MM.1S (cell line): Measurements from ENCODE around the gene STK32B.
A peak's percentile ranks its signal among the peaks of the same experiment; 100 is the strongest.
"Not testable (repeated sequence)": the region's sequence is repeated elsewhere in the genome, so short reads cannot be mapped to it uniquely, and the experiment has no call there.

Source experiments
- DNase-seq: peaks from one replicate; pipeline ENCODE4 v3.0.0-alpha.2; 2015
- H2AFZ ChIP-seq: fragments of 300-600 bp; sonication (generic); 2 replicates; pipeline ENCODE4 v1.6.0; 2016; ENCODE audit warnings: antibody characterized with exemption, low read length
- H3F3A ChIP-seq: fragments of 300-600 bp; sonication (generic); 2 replicates; pipeline ENCODE4 v1.6.1; 2016; ENCODE audit warnings: mild to moderate bottlenecking, antibody characterized with exemption, low read length, moderate library complexity, mixed read lengths; ENCODE audit not compliant: insufficient read depth
- H3K27ac ChIP-seq: fragments of 300-600 bp; sonication (generic); 2 replicates; pipeline ENCODE4 v1.5.1; 2016; ENCODE audit warnings: mild to moderate bottlenecking, low read length
- H3K27me3 ChIP-seq: fragments of 300-600 bp; sonication (generic); replicated peaks from 2 replicates; pipeline ENCODE4 v1.6.0; 2016; ENCODE audit warnings: low read length; ENCODE audit not compliant: insufficient read depth
- H3K36me3 ChIP-seq: fragments of 300-600 bp; sonication (generic); replicated peaks from 2 replicates; pipeline ENCODE4 v1.6.1; 2016; ENCODE audit warnings: mild to moderate bottlenecking, low read length, mixed read lengths; ENCODE audit not compliant: insufficient read depth
- H3K4me1 ChIP-seq: fragments of 300-600 bp; sonication (generic); 2 replicates; pipeline ENCODE4 v1.6.1; 2016; ENCODE audit warnings: low read length, mixed read lengths
- H3K4me2 ChIP-seq: fragments of 300-600 bp; sonication (generic); 2 replicates; pipeline ENCODE4 v1.6.0; 2016; ENCODE audit warnings: low read depth, low read length
- H3K4me3 ChIP-seq: fragments of 300-600 bp; sonication (generic); 2 replicates; pipeline ENCODE4 v1.5.1; 2016; ENCODE audit warnings: low read length, mixed read lengths
- H3K79me2 ChIP-seq: fragments of 300-600 bp; sonication (generic); 2 replicates; pipeline ENCODE4 v1.6.1; 2016; ENCODE audit warnings: mixed run types, low read length, mixed read lengths
- H3K9ac ChIP-seq: fragments of 300-600 bp; sonication (generic); 2 replicates; pipeline ENCODE4 v1.6.1; 2016; ENCODE audit warnings: low read length, mixed read lengths
- H3K9me2 ChIP-seq: fragments of 300-600 bp; sonication (generic); replicated peaks from 2 replicates; pipeline ENCODE4 v1.6.1; 2016; ENCODE audit warnings: mild to moderate bottlenecking, low read length, mixed read lengths; ENCODE audit not compliant: insufficient read depth
- H3K9me3 ChIP-seq: fragments of 300-600 bp; sonication (generic); replicated peaks from 2 replicates; pipeline ENCODE4 v1.6.1; 2016; ENCODE audit warnings: mild to moderate bottlenecking, low read length, mixed read lengths; ENCODE audit not compliant: insufficient read depth
- H4K20me1 ChIP-seq: fragments of 300-600 bp; sonication (generic); 2 replicates; pipeline ENCODE4 v1.6.1; 2016; ENCODE audit warnings: mild to moderate bottlenecking, low read length, moderate library complexity, mixed read lengths; ENCODE audit not compliant: insufficient read depth
- EZH2 ChIP-seq: fragments of 300-600 bp; sonication (generic); optimal IDR thresholded peaks from 2 replicates; pipeline ENCODE3; 2017; ENCODE audit warnings: low read depth, mild to moderate bottlenecking, antibody characterized with exemption, low read length, mixed read lengths
- EZH2phosphoT487 ChIP-seq: fragments of 300-600 bp; sonication (generic); IDR thresholded peaks from 2 replicates; pipeline ENCODE4 v1.6.1; 2018; ENCODE audit warnings: antibody characterized with exemption, low read length
- TF ChIP-seq, protein P1 (sequence below): fragments of 300-600 bp; sonication (generic); IDR thresholded peaks from 2 replicates; pipeline ENCODE4 v1.5.1; 2016; ENCODE audit warnings: antibody characterized with exemption, low read length, mixed read lengths

Gene STK32B

DNA sequence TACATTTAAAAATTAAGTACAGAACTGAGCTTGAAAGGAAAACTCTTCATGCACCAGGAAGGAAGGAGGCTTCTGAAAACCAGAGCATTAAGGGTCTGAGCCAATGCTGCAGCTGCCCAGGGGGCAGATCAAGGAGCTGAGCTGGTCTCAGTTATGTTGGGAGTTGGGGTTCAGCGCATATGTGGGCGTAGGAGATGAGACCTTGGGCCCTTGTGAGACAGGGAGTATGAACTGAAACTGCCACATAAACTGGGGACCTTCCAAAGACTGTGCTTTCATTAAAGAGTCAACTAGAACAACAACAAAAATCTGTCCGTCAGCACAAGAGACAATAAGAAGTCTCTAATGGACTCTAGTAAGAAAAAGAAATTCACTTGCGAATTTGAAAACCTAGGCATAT, 226.9 kb downstream of the STK32B start:
- Histone ChIP-seq H3K36me3 (no peaks in the 10 kb centered on the region), H3K4me2 (no peak overlapping the region), H4K20me1 (no peaks in the 10 kb centered on the region), H3K9me3 (no peaks in the 10 kb centered on the region), H3K9me2 (no peaks in the 10 kb centered on the region), H3K4me3 (no peak overlapping the region), H3K79me2 (no peaks in the 10 kb centered on the region), H3K4me1 (no peaks in the 10 kb centered on the region), H3K27ac (no peak overlapping the region), H3F3A (no peaks in the 10 kb centered on the region), H2AFZ (no peak overlapping the region), H3K27me3 (no peaks in the 10 kb centered on the region), H3K9ac (no peak overlapping the region)
- no peak for TF ChIP-seq EZH2phosphoT487
- TF ChIP-seq, protein P1, sequence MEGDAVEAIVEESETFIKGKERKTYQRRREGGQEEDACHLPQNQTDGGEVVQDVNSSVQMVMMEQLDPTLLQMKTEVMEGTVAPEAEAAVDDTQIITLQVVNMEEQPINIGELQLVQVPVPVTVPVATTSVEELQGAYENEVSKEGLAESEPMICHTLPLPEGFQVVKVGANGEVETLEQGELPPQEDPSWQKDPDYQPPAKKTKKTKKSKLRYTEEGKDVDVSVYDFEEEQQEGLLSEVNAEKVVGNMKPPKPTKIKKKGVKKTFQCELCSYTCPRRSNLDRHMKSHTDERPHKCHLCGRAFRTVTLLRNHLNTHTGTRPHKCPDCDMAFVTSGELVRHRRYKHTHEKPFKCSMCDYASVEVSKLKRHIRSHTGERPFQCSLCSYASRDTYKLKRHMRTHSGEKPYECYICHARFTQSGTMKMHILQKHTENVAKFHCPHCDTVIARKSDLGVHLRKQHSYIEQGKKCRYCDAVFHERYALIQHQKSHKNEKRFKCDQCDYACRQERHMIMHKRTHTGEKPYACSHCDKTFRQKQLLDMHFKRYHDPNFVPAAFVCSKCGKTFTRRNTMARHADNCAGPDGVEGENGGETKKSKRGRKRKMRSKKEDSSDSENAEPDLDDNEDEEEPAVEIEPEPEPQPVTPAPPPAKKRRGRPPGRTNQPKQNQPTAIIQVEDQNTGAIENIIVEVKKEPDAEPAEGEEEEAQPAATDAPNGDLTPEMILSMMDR: no peak
- DNase-seq: no peak

DNA sequence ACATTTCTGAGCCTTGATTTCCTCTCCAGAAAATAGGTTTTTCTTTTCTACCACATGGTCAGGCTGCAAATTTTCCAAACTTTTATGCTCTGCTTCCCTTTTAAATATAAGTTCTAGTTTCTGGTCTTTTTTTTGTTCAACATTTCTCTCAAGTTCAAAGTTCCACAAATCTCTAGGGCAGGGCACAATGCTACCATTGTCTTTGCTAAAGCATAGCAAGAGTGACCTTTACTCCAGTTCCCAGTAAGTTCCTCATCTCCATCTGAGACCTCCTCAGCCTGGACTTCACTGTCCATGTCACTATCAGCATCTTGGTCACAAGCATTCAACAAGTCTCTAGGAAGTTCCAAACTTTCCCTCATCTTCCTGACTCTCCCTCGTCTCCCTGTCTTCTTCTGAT, 228.8 kb downstream of the STK32B start:
- not testable (repeated sequence) for H3K9ac ChIP-seq, H3K4me3 ChIP-seq, H3K4me2 ChIP-seq, H4K20me1 ChIP-seq, H3K9me3 ChIP-seq, H2AFZ ChIP-seq, H3K27me3 ChIP-seq, H3K36me3 ChIP-seq, H3K4me1 ChIP-seq, DNase-seq, H3K9me2 ChIP-seq, H3K27ac ChIP-seq, H3F3A ChIP-seq, H3K79me2 ChIP-seq

DNA sequence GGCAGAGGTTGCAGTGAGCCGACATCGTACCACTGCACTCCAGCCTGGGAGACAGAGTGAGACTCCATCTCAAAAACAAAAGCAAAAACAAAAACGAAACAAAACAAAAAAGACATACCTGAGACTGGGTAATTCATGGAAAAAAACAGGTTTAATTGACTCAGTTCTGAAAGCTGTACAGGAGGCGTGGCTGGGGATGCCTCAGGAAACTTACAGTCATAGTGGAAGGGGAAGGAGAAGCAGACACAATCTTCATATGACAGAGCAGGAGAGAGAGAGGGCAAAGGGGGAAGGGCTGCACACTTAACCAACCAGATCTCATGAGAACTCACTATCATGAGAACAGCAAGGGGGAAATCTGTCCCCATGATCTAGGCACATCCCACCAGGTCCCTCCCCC, 229.5 kb downstream of the STK32B start:
- H3F3A ChIP-seq: no peaks in the 10 kb centered on the region
- H3K9me2 ChIP-seq: no peaks in the 10 kb centered on the region
- H3K4me2 ChIP-seq: no peak overlapping the region
- H2AFZ ChIP-seq: no peak overlapping the region
- no peak for DNase-seq
- no peak overlapping the region for H3K9ac ChIP-seq
- no peaks in the 10 kb centered on the region for H3K9me3 ChIP-seq
- H3K36me3 ChIP-seq: no peaks in the 10 kb centered on the region
- H3K79me2 ChIP-seq: no peaks in the 10 kb centered on the region
- TF ChIP-seq EZH2phosphoT487 (no peak), EZH2 (no peak)
- TF ChIP-seq, protein P1: no peak
- H3K4me1 ChIP-seq: no peaks in the 10 kb centered on the region
- H3K4me3 ChIP-seq: no peak overlapping the region
- H4K20me1 ChIP-seq: no peaks in the 10 kb centered on the region
- no peak overlapping the region for H3K27ac ChIP-seq
- H3K27me3 ChIP-seq: no peaks in the 10 kb centered on the region

DNA sequence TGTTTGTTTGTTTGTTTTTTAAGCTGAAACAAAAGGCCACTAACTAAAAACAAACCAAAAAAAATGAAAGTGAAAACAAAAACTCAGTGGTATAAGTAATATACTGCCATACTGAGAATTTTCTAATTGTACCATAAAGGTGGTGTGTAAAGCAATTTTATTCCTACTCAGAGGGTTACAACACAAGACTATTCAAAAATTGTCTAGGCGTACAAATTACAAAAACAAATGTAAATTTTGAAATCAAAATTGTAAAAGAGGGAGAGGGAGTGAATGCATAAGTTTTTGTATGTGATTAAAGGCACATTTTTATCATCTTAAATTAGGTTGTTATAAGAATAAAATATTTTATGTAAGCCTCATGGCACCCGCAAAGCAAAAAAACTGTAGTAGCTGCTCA, 232.6 kb downstream of the STK32B start:
- H3K36me3 ChIP-seq: no peaks in the 10 kb centered on the region
- H3K9me2 ChIP-seq: no peaks in the 10 kb centered on the region
- no peaks in the 10 kb centered on the region for H4K20me1 ChIP-seq
- peak overlapping the region; percentile 8; the same call in 1 of the 2 replicates for H3K4me2 ChIP-seq
- no peak overlapping the region for H3K9ac ChIP-seq
- H3K4me3 ChIP-seq: no peak overlapping the region
- no peaks in the 10 kb centered on the region for H3K4me1 ChIP-seq
- H3K9me3 ChIP-seq: no peaks in the 10 kb centered on the region
- no peaks in the 10 kb centered on the region for H3F3A ChIP-seq
- H3K27ac ChIP-seq: no peak overlapping the region
- no peaks in the 10 kb centered on the region for H3K27me3 ChIP-seq
- no peak for DNase-seq
- H3K79me2 ChIP-seq: no peaks in the 10 kb centered on the region
- TF ChIP-seq, protein P1: no peak
- TF ChIP-seq EZH2phosphoT487 (no peak), EZH2 (no peak)
- H2AFZ ChIP-seq: no peak overlapping the region
